K562 (cell line): ENCODE results near the gene SYVN1. TPM values are rescaled to one million over a fixed set of nuclear protein-coding genes. Genes with fewer than 3 reads are reported as not detected.

ENCODE experiments used
- ATAC-seq: fragments of 200-7000 bp; cut with Tn5 transposase; 3 replicates; pipeline ENCODE4 v1.9.1; 2020; ENCODE audit warnings: moderate library complexity
- BruUV-seq: library from RNA; stranded (reverse); fragments of 400-500 nt; replicated peaks from 2 replicates; lab custom pipeline; 2021; lab: Mats Ljungman, UMichigan
- CTCF ChIA-PET: fragments of 300-600 bp; formaldehyde crosslinking; extraction: SDS; loops from one replicate; lab custom pipeline; 2021; ENCODE audit warnings: low intra/inter-chr PET ratio; lab: Yijun Ruan, JAX
- POLR2A ChIA-PET: fragments of 300-600, 350-650 bp; sonication (Branson Sonifier 250); formaldehyde crosslinking; extraction: SDS; loops from one replicate; lab custom pipeline; 2021; ENCODE audit warnings: antibody characterized with exemption, inconsistent platforms; lab: Yijun Ruan, JAX
- DNase-seq, 4 experiments: peaks; one replicate each; pipeline versions ENCODE4 v3.0.0 to v3.0.0-alpha.2; 2011 to 2018; ENCODE audit warnings: low spot score in 3 of 4, mixed read lengths in 3 of 4; ENCODE audit errors: extremely low read depth in 1 of 4
- FAIRE-seq: peaks from 2 replicates; lab custom pipeline; 2011; peaks lifted over from hg19 to GRCh38; lab: Jason Lieb, UNC
- H2AFZ ChIP-seq: 2 replicates; pipeline ENCODE4 v1.6.0; 2011; ENCODE audit warnings: low read depth, low read length, control low read depth, inconsistent platforms
- H3K27ac ChIP-seq: fragments of 200-600 bp; 3 replicates; pipeline ENCODE4 v1.8.0; 2011; ENCODE audit warnings: low read depth, mild to moderate bottlenecking, control low read depth, inconsistent platforms, low read length, moderate library complexity, mixed read lengths; ENCODE audit errors: extremely low read depth
- H3K27me3 ChIP-seq, 2 experiments: fragments of 300-600 bp in 1 of 2; 2 replicates in 1 of 2; 3 replicates in 1 of 2; pipeline versions ENCODE4 v1.6.0 to v1.8.0; 2011; ENCODE audit warnings: inconsistent platforms in 2 of 2, low read length in 2 of 2, mild to moderate bottlenecking in 1 of 2, mixed read lengths in 1 of 2, moderate library complexity in 1 of 2; ENCODE audit not compliant: control insufficient read depth in 2 of 2, insufficient read depth in 2 of 2
- H3K36me3 ChIP-seq: fragments of 300-600 bp; 3 replicates; pipeline ENCODE4 v1.8.0; 2011; ENCODE audit warnings: mild to moderate bottlenecking, low read length, inconsistent platforms; ENCODE audit not compliant: control insufficient read depth, insufficient read depth
- H3K4me1 ChIP-seq, 2 experiments: fragments of 200-600 bp in 1 of 2; replicated peaks in 1 of 2; 2 replicates in 1 of 2; 3 replicates in 1 of 2; pipeline versions ENCODE4 v1.5.1 to v1.8.0; 2011; ENCODE audit warnings: inconsistent platforms in 2 of 2, low read length in 2 of 2, mild to moderate bottlenecking in 1 of 2, mixed read lengths in 1 of 2, moderate library complexity in 1 of 2; ENCODE audit not compliant: control insufficient read depth in 2 of 2, insufficient read depth in 2 of 2
- H3K4me2 ChIP-seq: 2 replicates; pipeline ENCODE4 v1.6.1; 2011; ENCODE audit warnings: low read length, control low read depth, inconsistent platforms, mixed read lengths; ENCODE audit not compliant: insufficient read depth
- H3K4me3 ChIP-seq: fragments of 200-600 bp; sonication (generic), shearing (Covaris generic); 2 replicates; pipeline ENCODE4 v1.5.1; 2016; ENCODE audit warnings: control low read depth, inconsistent platforms
- H3K79me2 ChIP-seq: fragments of 200-600 bp; 3 replicates; pipeline ENCODE4 v1.8.0; 2011; ENCODE audit warnings: low read length, inconsistent platforms; ENCODE audit not compliant: control insufficient read depth, insufficient read depth
- H3K9ac ChIP-seq, 2 experiments: 2 replicates each; pipeline versions ENCODE4 v1.6.0 to v1.6.1; 2011; ENCODE audit warnings: low read depth in 2 of 2, low read length in 2 of 2, control low read depth in 1 of 2, inconsistent platforms in 1 of 2, mild to moderate bottlenecking in 1 of 2, mixed read lengths in 1 of 2; ENCODE audit not compliant: insufficient read depth in 1 of 2
- H3K9me1 ChIP-seq: one replicate; pipeline ENCODE4 v1.6.0; 2011; ENCODE audit warnings: inconsistent platforms, mild to moderate bottlenecking, low read length, moderate library complexity; ENCODE audit not compliant: control insufficient read depth, insufficient read depth
- H3K9me3 ChIP-seq: replicated peaks from 2 replicates; pipeline ENCODE4 v1.5.1; 2011; ENCODE audit warnings: low read depth, low read length, inconsistent platforms; ENCODE audit not compliant: control insufficient read depth, insufficient read depth
- H4K20me1 ChIP-seq: replicated peaks from 2 replicates; pipeline ENCODE4 v1.6.1; 2011; ENCODE audit warnings: low read length, inconsistent platforms, mixed read lengths; ENCODE audit not compliant: control insufficient read depth, insufficient read depth
- DMBX1 ChIP-seq: fragments of 250-450 bp; sonication (Bioruptor Pico); IDR thresholded peaks from 2 replicates; pipeline ENCODE4 v1.8.0; 2022; ENCODE audit warnings: inconsistent platforms, mild to moderate bottlenecking, moderate library complexity, borderline replicate concordance
- FOSL1 ChIP-seq: fragments of 200-800 bp; sonication (Bioruptor generic); conservative IDR thresholded peaks from 2 replicates; pipeline ENCODE4 v1.6.1; 2016; ENCODE audit warnings: missing genetic modification characterization, missing compliant biosample characterization
- MECOM ChIP-seq: fragments of 250-450 bp; sonication (Bioruptor Pico); IDR thresholded peaks from 2 replicates; pipeline ENCODE4 v1.8.0; 2022; ENCODE audit warnings: inconsistent platforms
- NFE2 ChIP-seq: IDR thresholded peaks from 2 replicates; pipeline ENCODE4 v1.6.1; 2014; ENCODE audit warnings: antibody characterized with exemption, low read depth
- WGBS: fragments of 100-300 bp; shearing (Covaris generic); methylation state at CpG from one replicate; pipeline ENCODE4 v1.1.6; 2016; ENCODE audit warnings: low coverage, mixed read lengths; ENCODE audit not compliant: insufficient coverage; ENCODE audit errors: missing lambda C conversion rate; 5-methylcytosine and 5-hydroxymethylcytosine counted together
- in situ Hi-C: fragments of 300-500 bp; cut with MboI; formaldehyde crosslinking; loops from 4 replicates; pipeline ENCODE4 v1.15.0; 2018; ENCODE audit warnings: inconsistent platforms, mixed read lengths
- intact Hi-C: fragments of 100-400 bp; cut with micrococcal nuclease; formaldehyde crosslinking; loops from 2 replicates; pipeline ENCODE4 v1.14.2; 2022
- polyA plus RNA-seq, 8 experiments: library from polyadenylated mRNA; depleted of rRNA in 4 of 8; stranded (reverse) in 5 of 8; unstranded in 3 of 8; fragments of >200 nt; fragmentation: Nextera tagmentation in 2 of 8; fragmentation: Illumina TruSeq in 1 of 8; extraction: Ambion mirVana in 2 of 8; extraction: Trizol in 1 of 8; gene quantifications; 2 replicates each; pipeline versions ENCODE4 v1.2.1 to v1.2.3, GENCODE V29; 2011 to 2014; ENCODE audit warnings: inconsistent platforms in 1 of 8, missing spikeins in 1 of 8
- total RNA-seq, 7 experiments: library from RNA; depleted of rRNA in 6 of 7; stranded (reverse); fragments of >200 nt in 6 of 7; fragmentation: Illumina TruSeq in 2 of 7; extraction: Trizol in 2 of 7; gene quantifications; 2 replicates each; pipeline versions ENCODE4 v1.2.1 to v1.2.3, GENCODE V29; 2011 to 2021; ENCODE audit warnings: low replicate concordance in 1 of 7
- TF ChIP-seq, protein P1 (sequence below): sonication (generic); formaldehyde crosslinking; IDR thresholded peaks from 2 replicates; pipeline ENCODE4 v1.8.0; 2022; ENCODE audit warnings: missing genetic modification reagents, mild to moderate bottlenecking, moderate library complexity, borderline replicate concordance

Gene SYVN1
- total and polyA plus RNA-seq, 9 of the 15 experiments (the other 6 are each of a cell fraction or from before 2014, with no cell fraction given) = 0.41 to 47.4 (median 9.9) TPM

DNA sequence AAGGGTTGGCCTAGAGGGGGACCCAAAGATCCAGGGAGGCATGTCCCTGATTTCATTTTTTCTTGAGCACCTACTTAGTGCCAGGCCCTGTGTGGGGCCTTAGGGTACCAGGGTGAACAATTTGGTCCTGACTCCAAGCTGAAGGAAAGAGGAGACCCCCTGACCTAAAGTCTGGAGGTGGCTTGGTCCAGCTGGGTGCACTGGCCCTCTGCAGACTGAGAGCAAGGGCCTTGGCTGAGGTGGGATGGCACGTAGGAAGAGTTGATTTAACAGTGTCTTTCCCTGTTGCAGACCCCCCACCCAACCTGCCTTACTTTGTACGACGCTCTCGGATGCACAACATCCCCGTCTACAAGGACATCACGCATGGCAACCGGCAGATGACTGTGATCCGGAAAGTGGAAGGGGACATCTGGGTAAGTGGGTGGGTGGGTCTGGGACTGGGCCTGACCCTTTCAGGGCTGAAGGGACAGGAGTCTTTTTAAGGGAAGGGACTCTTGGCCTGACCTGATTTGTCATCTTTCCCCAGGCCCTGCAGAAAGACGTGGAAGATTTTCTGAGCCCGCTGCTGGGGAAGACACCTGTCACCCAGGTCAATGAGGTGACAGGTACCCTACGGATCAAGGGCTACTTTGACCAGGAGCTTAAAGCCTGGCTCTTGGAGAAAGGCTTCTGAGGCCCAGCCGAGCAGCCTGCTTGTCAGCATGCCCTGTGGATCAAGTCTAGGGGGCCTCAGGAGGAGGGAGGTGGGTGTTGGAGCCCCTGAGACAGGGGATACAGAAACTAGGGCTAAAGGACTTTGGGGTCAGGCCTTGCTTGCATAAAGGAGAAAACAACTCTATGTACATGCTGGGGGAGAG is 8.9 kb downstream of the SYVN1 start:
- H3K9me1 ChIP-seq = no peaks in the 10 kb centered on the region
- POLR2A ChIA-PET = interaction anchor here (0.6 to 9.5 kb wide), 8 partner anchors 8 to 157 kb away, joined by 3 to 182 read pairs (median 3); partner anchors contain the start of genes SPDYC, SYVN1, TM7SF2 and VPS51
- H3K9ac ChIP-seq = 0 out of 4 replicates have a peak overlapping the region, but pooled peaks of 1 of the 2 experiments have one; percentile 6
- FAIRE-seq = no peak
- in situ Hi-C loops = no loop called here
- DNase-seq = peak in 1 of 4 experiments; percentile 3
- no peak overlapping the region; the same call in 2 of the 3 replicates for H3K27ac ChIP-seq
- CTCF ChIA-PET = no interaction called here
- H3K9me3 ChIP-seq = no peaks in the 10 kb centered on the region
- BruUV-seq = no TSS peak
- no peak overlapping the region for H3K4me3 ChIP-seq
- H3K36me3 ChIP-seq = peaks cover 79% of the 10 kb centered on the region
- ATAC-seq = no peak
- H3K4me2 ChIP-seq = no peak overlapping the region
- 88% methylated on average over 12 of the region's 12 CpGs for WGBS
- peaks cover 6% of the 10 kb centered on the region; the same call in 1 of the 2 replicates for H4K20me1 ChIP-seq
- intact Hi-C loops = no loop called here
- H2AFZ ChIP-seq = no peak overlapping the region
- peaks cover 8 to 16% of the 10 kb centered on the region in 2 experiments; a peak in 4 of 5 replicates for H3K4me1 ChIP-seq
- peaks cover 47% of the 10 kb centered on the region for H3K79me2 ChIP-seq
- H3K27me3 ChIP-seq = no peaks in the 10 kb centered on the region
- TF ChIP-seq, protein P1, sequence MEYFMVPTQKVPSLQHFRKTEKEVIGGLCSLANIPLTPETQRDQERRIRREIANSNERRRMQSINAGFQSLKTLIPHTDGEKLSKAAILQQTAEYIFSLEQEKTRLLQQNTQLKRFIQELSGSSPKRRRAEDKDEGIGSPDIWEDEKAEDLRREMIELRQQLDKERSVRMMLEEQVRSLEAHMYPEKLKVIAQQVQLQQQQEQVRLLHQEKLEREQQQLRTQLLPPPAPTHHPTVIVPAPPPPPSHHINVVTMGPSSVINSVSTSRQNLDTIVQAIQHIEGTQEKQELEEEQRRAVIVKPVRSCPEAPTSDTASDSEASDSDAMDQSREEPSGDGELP (CRISPR knock-in tag) = 0 out of 2 replicates have a peak, but pooled peaks have one; percentile 11
- peak; percentile 16; the same call in 1 of the 2 replicates for TF ChIP-seq FOSL1 (tag)
- TF ChIP-seq NFE2 = no peak
- no peak for TF ChIP-seq MECOM (CRISPR knock-in tag)
- no peak for TF ChIP-seq DMBX1 (CRISPR knock-in tag)
- TF ChIP-seq, all 486 proteins: peak for 2
